Lower leg skin (tissue), 3 donors: ENCODE results near the gene TAS2R19.

ENCODE experiments used
- POLR2A ChIP-seq, 2 donors: fragments of 450-650 bp; IDR thresholded peaks; one replicate each; pipeline ENCODE4 v1.6.1; 2016 to 2017; ENCODE audit warnings: antibody characterized with exemption in 2 of 2, mild to moderate bottlenecking in 1 of 2, moderate library complexity in 1 of 2
- TF ChIP-seq, protein P1 (sequence below), 3 donors: fragments of 450-650 bp; IDR thresholded peaks; one replicate each; pipeline ENCODE4 v1.5.1; 2016; ENCODE audit warnings: antibody characterized with exemption in 3 of 3, mild to moderate bottlenecking in 3 of 3, moderate library complexity in 2 of 3

DNA sequence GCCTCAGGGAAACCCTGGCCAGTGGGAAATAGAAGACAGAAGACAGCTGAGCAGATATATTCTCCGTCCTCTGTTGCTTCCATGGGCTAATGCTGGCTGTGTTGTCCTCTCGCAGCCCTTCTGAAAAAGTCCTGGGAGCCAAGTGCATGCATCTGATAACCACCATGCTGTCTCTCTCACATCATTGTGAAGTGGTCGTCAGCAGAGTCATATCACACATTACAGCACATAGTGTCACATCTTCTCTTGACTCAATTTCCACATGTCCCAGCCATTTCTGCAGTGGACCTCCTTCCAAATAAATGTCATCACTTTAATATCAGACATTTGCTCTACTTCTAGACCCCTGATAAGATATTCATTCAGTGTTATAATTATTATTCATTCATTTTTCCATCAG, 28.1 kb downstream of the TAS2R19 start:
- TF ChIP-seq, protein P1, sequence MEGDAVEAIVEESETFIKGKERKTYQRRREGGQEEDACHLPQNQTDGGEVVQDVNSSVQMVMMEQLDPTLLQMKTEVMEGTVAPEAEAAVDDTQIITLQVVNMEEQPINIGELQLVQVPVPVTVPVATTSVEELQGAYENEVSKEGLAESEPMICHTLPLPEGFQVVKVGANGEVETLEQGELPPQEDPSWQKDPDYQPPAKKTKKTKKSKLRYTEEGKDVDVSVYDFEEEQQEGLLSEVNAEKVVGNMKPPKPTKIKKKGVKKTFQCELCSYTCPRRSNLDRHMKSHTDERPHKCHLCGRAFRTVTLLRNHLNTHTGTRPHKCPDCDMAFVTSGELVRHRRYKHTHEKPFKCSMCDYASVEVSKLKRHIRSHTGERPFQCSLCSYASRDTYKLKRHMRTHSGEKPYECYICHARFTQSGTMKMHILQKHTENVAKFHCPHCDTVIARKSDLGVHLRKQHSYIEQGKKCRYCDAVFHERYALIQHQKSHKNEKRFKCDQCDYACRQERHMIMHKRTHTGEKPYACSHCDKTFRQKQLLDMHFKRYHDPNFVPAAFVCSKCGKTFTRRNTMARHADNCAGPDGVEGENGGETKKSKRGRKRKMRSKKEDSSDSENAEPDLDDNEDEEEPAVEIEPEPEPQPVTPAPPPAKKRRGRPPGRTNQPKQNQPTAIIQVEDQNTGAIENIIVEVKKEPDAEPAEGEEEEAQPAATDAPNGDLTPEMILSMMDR (IDR thresholded peaks at IDR 0.05): no peak
- TF ChIP-seq POLR2A (IDR thresholded peaks at IDR 0.05): no peak
